Nucleus accumbens (tissue), 56 donors: ENCODE measurements around the gene MYLK.

ENCODE experiments used
- DNase-seq, 56 donors: peaks; one replicate each; lab custom pipeline; 2025; lab: John Stamatoyannopoulos, UW

Gene MYLK

DNA sequence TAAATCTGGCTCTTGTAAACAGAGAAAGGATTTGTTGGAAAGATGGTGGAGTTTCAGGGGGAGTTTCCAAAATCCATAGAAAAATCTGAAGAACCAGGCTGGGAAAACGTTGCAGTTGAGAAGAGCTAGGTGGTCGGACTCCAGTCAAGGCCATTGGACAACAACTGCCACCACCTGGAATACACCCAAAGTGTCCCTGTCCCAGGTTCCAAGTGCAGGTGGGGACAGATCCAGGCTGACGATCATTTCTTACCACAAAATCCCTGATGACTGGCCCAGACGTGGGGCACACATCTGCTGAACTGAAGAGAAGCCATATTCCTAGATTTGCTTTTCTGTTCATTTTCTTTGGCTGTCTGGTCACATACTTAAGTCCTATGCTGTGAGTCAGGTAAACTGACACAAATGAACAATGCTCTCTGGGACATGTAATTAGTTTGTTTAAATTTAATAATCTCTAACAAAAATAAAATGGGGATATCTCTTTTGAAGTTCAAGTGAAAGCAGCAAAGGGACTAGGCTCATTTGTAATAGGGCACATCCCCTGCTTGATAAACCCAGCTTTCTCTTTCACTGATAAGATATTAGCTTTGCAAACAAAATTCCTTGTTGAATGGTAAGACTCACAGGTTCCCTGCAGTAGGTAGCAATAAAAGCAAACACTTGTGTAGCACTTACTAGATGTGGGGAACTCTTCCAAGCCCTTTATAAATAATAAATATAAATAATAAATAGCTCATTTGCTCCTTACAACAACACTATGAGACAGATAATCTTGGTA, 88.5 kb downstream of the MYLK start:
- no peak for DNase-seq

DNA sequence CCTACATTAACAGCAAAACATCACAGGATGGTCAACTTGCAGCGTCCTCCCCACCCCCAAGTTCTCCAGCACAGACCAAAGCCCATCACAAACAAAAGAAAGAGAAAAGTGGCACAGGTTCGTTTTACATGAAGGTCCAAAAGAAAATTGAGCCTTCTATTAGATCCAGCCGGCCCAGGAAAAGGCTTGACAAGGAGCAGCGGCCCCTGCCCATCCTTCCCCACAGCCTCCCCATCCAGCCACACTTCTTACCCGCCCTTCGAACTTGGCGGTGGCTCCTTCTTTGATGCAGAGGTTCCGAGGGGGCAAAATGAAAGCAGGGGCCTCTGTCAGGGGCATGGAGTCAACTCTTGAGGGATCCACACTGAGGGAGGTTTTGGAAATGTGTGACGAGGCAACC, 90.7 kb downstream of the MYLK start:
- DNase-seq: no peak

DNA sequence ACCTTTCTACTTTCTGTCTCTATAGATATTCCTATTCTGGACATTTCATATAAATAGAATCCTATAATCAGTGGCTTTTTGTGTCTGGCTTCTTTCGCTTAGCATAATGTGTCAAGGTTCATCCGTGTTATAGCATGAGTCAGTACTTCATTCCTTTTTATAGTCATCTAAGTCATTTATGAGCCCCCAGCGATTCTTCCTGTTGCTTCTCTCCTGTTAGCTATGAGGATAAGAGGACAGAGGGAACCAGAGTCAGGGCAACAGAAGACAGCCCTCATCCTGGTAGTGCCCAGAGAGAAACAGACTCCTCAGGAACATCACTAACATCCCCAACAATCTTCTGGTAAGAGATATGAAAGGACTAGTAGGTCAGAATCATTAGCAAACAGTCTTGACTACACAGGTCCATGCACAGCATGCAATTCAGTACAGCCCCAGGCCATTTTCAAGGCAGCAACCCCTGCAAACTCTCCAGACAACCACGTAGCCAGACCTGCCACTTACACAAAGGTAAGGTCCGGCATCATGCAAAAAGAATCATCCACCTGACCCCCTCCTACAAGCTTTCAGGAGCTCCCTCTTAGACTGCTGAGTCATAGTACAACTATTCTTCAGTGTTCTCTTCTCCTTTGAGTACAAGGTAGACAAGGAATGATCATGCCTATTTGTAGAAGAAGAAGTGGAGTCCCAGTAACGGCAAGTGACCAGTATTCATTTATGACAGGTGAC, 91.5 kb downstream of the MYLK start:
- no peak for DNase-seq

DNA sequence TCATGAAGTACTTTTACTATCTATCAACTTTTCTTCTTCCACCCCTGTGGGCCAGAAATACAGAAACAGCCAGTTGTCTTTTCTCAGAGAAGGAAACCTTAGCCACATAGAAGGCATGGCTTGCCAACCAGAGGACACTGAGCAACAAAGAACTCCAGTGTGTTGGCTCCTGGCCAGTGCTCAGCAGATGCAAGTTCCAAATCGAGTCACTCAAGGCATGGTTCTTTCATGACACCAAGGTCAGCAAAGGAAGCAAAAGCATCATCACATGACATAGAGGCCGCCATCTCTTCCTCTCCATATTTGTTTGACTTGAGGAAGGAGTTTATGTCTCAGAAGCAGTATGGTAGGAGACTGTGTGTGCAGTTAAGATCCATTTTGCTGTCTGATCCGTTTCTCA, 92.2 kb downstream of the MYLK start:
- DNase-seq: peak in 10 of 56 donors; percentile 2 to 59 (median 14)

DNA sequence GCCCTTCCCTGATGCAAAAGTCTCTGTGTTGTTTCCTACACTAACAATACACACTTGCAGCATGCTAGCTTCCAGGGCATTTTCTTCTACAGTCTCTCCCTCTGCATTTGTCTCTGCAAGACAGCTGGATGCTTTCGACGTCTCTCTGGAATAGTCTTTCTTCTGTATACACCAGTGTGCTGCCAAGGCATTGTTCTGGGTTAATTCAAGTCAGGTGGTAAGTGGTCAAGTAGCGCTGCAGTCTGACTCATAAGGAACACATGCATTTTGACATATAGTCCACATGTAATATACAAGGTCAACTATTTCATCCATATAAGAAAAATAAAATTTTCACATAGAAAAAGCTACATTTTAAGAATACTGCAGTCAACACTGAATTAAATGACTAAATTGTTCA, 92.7 kb downstream of the MYLK start:
- DNase-seq: no peak

DNA sequence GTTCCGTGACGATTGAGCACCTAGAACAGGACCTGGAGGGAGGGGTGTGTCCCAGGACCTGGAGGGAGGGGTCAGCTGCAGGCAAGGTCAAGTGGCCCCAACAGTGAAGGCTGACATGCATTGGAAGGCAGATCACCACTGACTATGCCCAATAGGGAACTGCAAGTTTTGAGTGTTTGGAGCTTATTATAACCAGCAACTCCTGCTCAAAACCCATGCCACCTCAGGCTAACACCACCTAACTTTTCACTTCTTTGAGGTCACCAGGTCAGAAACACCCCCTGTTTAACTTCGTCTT, 93.1 kb downstream of the MYLK start:
- no peak for DNase-seq

DNA sequence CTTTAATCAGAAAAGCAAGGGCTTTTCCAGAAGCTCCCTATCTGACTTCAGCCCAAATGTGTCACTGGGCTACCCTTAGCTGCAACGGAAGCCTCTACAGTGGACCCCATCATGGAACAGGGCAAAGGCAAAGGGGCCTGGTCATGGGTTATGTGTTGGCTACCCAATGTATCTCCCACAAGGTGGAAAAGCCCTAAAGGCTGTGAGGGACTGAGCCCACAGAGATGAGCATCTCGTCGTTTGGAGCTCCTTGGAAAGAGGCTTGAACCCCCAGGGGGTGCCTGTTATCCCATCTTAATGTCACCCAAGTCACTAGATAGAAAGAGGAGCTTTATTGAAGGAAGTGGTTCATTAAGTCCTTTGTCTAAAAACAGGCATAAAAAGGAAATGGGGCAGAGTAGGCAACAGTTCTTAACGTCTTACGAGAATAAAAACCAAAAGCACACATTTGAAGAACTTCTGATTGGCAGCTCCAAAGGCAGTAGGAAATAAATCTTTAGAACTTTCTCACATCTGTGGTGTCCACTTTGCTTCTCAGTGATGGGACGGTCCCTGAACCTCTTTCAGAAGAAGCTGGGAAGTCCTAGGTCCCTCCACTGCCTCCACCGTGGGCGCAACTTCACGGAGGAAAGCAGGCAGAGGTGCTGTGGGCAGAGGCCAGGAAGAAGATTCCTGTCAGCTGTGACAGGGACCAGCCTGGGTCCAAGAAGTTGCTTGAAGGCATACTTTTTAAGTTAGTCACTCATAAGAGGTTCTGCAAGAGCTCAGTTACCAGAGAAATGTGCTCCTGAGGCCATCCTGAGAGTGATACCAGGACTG, 93.7 kb downstream of the MYLK start:
- DNase-seq: no peak

DNA sequence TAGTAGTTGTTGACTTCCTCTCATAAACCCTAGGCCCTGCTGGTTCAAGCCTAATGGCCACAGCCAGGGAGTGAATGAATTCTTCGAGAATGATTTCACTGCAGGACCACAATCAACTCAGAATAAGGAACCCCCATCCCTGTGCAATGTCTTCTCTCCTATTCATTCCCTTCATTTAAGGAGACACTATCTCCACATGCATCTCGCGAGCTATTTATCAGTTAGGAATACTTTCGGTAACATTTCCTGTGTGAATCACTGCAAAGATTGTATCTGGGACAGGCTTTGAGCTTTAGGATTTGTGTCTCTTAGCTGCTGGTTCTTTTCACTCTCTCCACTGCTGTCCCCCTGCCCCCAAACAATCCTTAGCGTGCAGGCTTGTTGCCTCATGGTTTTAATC, 94.4 kb downstream of the MYLK start:
- DNase-seq: no peak

- DNase-seq: no peak
Measured at GRCh38 chr3:123789160-123789559, 95.0 kb downstream of the MYLK start.

DNA sequence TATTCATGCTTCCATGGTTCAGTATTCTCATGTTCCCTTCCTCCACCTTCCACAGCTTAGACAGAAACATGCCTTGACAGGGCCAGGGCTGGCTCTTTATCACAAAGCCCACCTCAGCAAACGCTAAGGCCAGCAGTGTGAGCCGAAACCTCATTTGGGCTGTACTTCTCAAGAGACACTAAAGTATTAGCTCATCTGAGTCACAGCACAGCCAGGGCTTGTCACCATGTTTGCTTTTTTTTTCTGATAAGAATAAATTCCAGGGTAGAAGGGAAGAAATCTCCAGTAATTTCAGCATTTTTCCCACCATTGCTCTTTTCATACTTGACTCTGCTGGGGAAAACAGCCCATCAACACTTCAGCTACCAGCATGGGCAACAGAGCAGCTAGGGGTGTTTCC, 95.4 kb downstream of the MYLK start:
- no peak for DNase-seq

GRCh38 chr3:123787133-123787532, 97.0 kb downstream of the MYLK start:
- no peak for DNase-seq

DNA sequence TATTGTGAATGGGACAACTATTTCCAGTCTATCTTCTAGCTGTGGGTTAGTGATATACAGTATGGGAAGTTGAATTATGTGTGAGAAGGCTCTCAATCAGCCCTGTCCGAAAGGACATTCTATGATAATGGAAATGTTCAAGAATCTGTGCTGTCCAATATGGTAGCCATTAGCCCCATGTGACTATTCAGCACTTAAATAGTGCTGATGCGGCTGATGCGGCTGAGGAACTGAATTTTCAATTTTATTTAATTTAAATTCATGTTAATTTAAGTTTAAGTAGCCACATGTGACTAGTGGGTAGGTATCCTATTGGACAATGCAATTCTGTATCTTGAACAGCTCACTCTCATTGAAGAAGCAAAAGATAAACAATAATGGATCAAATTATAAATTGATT, 98.5 kb downstream of the MYLK start:
- DNase-seq: no peak

DNA sequence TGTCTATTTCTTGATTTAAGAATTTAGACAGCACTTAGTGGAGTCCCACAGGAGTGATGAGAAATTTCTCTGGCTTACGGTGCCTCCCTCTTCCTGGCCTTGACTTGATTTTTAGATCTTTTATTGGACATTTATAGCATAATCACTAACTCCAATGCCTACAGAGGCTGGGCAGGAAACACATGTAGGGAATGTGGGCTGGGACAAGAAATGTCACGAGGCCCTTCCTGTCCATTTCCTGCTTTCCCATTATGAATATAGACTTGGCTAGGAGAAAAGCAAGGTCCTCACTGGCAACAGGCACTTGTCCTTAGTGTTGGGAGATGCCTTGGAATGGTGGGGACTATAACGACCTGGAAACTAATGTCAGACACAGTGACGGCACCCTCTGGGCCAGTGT, 100.3 kb downstream of the MYLK start:
- no peak for DNase-seq

GRCh38 chr3:123783050-123783689, 101.0 kb downstream of the MYLK start:
- no peak for DNase-seq

DNA sequence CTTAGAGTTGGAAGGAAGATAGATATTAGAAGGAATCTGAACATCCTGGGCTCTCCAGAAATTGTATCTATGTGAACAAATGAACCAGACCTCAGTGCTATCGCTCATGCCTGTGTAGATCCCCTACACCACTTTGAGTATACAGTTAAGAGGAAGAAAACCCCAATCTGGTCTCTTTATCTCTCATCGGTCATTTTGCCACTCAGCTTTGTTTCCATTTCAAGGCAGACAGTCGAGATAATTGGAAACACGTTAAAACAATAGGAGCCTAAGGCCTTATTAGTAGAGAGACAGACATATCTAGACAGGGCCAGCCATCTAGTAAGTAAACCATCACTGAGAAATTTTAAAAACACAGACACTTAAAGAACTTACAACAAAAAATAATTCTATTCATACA, 101.6 kb downstream of the MYLK start:
- DNase-seq: no peak

- no peak for DNase-seq
Measured at GRCh38 chr3:123781571-123782275, 102.4 kb downstream of the MYLK start.

DNA sequence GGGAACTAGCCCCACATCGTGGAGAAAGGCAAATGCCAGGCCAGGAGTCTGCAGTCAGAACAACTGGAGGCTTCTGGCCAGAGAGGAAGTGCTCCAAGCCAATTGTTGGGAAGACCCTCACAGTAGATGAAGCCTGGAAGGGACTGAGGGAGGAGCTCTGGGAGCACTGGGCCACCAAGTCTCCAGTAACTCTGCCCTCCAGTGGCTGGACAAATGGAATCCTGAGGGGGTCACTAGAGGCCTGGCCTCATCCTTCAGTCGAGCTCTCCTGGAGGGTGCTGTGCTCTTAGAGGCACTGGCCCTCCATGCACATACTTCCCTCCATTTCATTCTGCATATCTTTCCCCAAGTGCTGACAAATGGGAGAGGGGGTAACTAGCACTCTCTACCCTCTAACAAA, 103.0 kb downstream of the MYLK start:
- DNase-seq: no peak

DNA sequence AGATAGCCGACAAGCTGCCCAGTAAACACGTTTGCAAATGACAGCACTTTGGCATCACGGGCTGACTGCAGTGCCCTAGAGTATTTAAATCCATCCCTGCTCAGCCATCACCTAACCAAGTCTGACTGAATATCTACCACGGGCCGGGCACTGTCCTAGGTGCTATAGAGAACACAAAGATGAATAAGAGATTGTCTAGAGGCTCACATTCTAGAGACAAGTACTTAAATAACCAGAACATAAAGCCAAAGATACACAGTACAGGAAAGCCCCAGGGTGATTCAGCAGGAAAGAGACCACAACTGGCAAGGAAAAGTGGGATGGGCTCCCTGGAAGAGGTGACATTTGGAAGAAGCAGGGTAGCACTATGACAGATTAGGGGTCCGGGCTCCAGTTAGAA, 103.5 kb downstream of the MYLK start:
- DNase-seq: no peak

DNA sequence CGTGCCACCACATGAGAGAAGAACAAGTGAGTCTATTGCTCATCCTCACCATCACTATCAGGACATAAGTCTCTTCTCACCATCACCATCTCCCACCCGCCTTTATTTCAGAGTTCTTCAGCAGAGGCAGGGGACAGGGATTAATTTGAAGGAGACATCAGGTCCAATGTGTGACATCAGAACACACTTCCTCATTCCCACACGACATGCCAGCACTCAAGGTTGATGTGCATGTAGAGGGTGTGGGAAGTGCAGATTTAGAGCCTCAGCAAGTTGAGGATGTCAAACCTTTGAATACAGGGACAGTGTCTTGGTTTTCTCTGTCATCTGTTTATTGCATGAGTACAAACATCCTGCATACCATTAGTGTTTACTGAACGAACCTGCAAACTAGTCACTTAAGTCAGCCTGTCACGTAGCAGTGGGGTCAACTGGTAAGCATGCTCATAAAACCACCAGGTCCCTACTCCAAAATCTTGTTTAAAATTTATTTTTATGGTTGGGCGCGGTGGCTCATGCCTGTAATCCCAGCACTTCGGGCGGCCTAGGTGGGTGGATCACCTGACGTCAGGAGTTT, 104.4 kb downstream of the MYLK start:
- DNase-seq: no peak

- DNase-seq: peak in 17 of 56 donors; percentile 5 to 56 (median 22)
Measured at GRCh38 chr3:123778991-123779622, 105.0 kb downstream of the MYLK start.
